Body of pancreas (tissue), 4 donors: ENCODE data around the gene QSOX1. TPM values are rescaled to one million over a fixed set of nuclear protein-coding genes. Genes with fewer than 3 reads are reported as not detected.

Source experiments
- ATAC-seq: fragments of 150-250 bp; one replicate; pipeline ENCODE4 v1.9.1; 2016
- DNase-seq, 4 donors: peaks; one replicate each; pipeline ENCODE4 v3.0.0-alpha.2; 2019
- H3K27ac ChIP-seq, 4 donors: fragments of 200-600 bp; sonication (generic); 1 replicate in 3 of 4; 2 replicates in 1 of 4; pipeline versions ENCODE4 v1.5.1 to v1.6.1; 2016 to 2019; ENCODE audit warnings: mild to moderate bottlenecking in 1 of 4, mixed read lengths in 1 of 4, moderate library complexity in 1 of 4
- H3K27me3 ChIP-seq, 2 donors: fragments of 200-600 bp; sonication (generic); one replicate each; pipeline ENCODE4 v1.6.0; 2016; ENCODE audit warnings: mild to moderate bottlenecking in 1 of 2
- H3K36me3 ChIP-seq, 2 donors: fragments of 200-600 bp; sonication (generic); replicated peaks in 1 of 2; 2 replicates each; pipeline ENCODE4 v1.5.1; 2016; ENCODE audit warnings: low read depth in 2 of 2; ENCODE audit not compliant: insufficient read depth in 1 of 2
- H3K4me1 ChIP-seq: fragments of 200-600 bp; sonication (generic); one replicate; pipeline ENCODE4 v1.6.0; 2016
- H3K4me3 ChIP-seq, 2 donors: fragments of 200-600 bp; sonication (generic); 1 replicate in 1 of 2; 2 replicates in 1 of 2; pipeline ENCODE4 v1.5.1; 2016 to 2019
- H3K9me3 ChIP-seq, 3 donors: fragments of 200-600 bp; sonication (generic); 1 replicate in 2 of 3; 2 replicates in 1 of 3; pipeline ENCODE4 v1.5.1; 2016
- CTCF ChIP-seq, 7 experiments: fragments of 450-650 bp in 4 of 7; fragments of 200-600 bp in 3 of 7; sonication (generic) in 3 of 7; IDR thresholded peaks; one replicate each; pipeline ENCODE4 v1.5.1; 2016 to 2019; ENCODE audit warnings: antibody characterized with exemption in 7 of 7
- POLR2A ChIP-seq, 3 donors: fragments of 450-650 bp; IDR thresholded peaks; one replicate each; pipeline ENCODE4 v1.6.1; 2016; ENCODE audit warnings: antibody characterized with exemption in 3 of 3, mild to moderate bottlenecking in 2 of 3
- WGBS, 2 donors: methylation state at CpG; one replicate each; pipeline ENCODE4 v1.1.5; 2017; 5-methylcytosine and 5-hydroxymethylcytosine counted together
- intact Hi-C: fragments of 100-400 bp; cut with DNase I; formaldehyde crosslinking; loops from one replicate; pipeline ENCODE4 v1.15.1; 2023
- total RNA-seq, 2 donors: library from RNA; depleted of rRNA; stranded (reverse); fragments of >200 nt; gene quantifications; one replicate each; pipeline ENCODE4 v1.1.0, GENCODE V29; 2016

The QSOX1 gene
- total RNA-seq, 2 donors from 2014 or later: 61.5 to 192 TPM

- ATAC-seq (peak; percentile 34), DNase-seq (peak; percentile 68 to 75 (median 70))
- no peaks in the 10 kb centered on the region for H3K27me3 ChIP-seq
- H3K9me3 ChIP-seq: no peaks in the 10 kb centered on the region
- WGBS, 2 donors: 65 to 75% methylated on average over 9 to 12 of the region's 12 CpGs
- peaks cover 21% of the 10 kb centered on the region for H3K4me1 ChIP-seq
- TF ChIP-seq POLR2A (IDR thresholded peaks at IDR 0.05): no peak
- peak; percentile 28 to 86 (median 67) for TF ChIP-seq CTCF (IDR thresholded peaks at IDR 0.05)
- H3K27ac ChIP-seq: no peak overlapping the region
- intact Hi-C loops: loop anchor here (10.0 kb wide), 1 partner anchor 232 kb away; no protein-coding TSS in a partner anchor
- no peaks in the 10 kb centered on the region for H3K36me3 ChIP-seq
- H3K4me3 ChIP-seq: no peak overlapping the region
These were observed 98.2 kb downstream of the QSOX1 start for GRCh38 chr1:180252638-180253536.

Other genes starting within 250 kb of the QSOX1 start
- gene CEP350, start 200.1 kb upstream of the QSOX1 start, total RNA-seq: 10 to 100 TPM; 41.5 to 55.4 TPM
- gene LHX4, start 75.4 kb downstream of the QSOX1 start, total RNA-seq: not detected